Fibroblast of the conjunctiva (primary cell): ENCODE measurements around the gene ALCAM.

ENCODE experiments used
- DNase-seq: peaks from one replicate; pipeline ENCODE4 v3.0.0-alpha.2; 2010; ENCODE audit warnings: low read depth

The ALCAM gene

DNA sequence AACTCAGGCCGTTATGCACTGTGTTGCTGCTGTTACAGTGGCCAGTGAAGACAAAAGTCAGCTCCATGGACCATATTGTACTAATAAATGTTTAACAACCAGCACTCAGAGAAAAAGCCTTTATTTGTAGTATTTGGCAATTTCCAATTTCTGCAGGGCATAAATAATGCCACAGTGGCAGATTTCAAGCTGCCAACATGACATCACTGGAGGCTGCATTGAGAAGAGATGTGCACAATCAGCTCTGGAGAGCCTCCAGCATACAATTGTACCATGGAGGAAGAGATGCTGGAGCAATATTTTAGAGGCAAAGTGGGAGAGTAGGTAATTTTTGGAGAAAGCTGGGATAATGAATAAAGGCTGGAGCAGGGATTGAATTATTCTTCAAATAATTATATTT is 9.7 kb upstream of the ALCAM start:
- DNase-seq, result no peak

DNA sequence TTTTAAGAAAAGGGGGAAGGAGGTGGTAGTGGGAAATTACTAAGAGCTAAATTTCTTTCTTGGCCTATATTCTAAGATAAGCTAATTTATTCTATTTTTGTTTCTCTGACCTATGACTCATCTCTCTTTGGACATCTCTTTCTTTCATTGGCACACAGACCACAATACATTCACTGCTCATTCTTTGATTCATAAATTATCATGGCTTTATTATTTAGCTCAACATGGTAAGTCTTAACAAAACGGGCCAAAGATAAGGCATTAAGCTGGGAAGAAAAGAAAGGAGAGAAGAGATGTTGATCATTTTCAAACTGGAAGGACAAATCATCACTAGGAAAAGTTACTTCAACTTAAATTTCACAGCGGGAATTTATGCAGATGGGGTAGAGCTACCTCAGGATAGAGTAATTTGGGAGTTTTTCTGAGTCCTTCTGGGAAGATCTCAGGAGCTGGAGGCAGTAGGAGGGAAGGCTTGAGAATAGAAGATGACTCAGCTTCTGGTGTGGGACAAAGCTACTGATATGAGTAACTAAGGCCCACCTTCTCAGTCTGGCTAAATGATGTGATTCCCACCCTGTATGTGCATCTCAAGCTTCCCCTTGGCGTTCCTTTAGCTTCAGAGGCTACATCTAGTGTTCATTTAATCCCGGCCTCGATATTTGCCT is 7.5 kb upstream of the ALCAM start:
- DNase-seq, result no peak

DNA sequence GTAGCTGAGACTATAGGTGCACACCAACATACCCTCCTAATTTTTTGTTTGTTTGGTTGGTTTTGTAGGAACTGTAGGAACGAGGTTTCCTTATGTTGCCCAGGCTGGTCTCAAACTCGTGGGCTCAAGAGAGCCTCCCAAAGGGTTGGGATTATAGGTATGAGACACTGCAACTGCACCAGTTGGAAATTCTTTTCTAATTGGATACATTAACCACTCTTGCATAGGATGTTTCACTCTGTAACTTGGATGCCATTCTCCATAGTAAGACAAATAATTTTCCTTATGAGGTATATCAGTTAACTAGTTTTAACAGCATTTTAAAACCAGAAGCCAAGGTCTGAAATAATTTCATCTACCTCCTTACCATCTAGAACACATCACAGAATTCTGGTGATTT is 6.7 kb upstream of the ALCAM start:
- no peak for DNase-seq

- no peak for DNase-seq
Observed at GRCh38 chr3:105362021-105362665, 4.6 kb upstream of the ALCAM start.

DNA sequence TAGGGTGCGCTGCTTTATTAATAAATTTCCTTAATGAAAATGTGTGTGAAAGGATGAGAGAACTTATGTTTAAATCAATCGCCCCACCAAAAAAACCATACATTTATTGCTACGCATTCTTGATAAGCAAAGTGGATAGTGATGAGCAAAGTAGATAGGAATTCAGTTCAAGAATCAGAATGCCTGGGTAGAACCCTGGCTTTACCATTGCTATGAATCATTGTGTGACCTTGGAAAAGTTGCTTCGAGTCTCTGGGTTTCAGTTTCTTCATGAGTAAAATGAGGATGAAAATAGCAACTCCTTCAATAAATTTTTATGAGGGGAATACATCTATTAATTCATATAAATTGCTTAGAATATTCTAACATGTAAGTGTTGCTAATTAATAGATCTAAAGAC is 2.6 kb upstream of the ALCAM start:
- DNase-seq, result no peak

- DNase-seq, result no peak
Observed at GRCh38 chr3:105365081-105365390, 1.7 kb upstream of the ALCAM start.

DNA sequence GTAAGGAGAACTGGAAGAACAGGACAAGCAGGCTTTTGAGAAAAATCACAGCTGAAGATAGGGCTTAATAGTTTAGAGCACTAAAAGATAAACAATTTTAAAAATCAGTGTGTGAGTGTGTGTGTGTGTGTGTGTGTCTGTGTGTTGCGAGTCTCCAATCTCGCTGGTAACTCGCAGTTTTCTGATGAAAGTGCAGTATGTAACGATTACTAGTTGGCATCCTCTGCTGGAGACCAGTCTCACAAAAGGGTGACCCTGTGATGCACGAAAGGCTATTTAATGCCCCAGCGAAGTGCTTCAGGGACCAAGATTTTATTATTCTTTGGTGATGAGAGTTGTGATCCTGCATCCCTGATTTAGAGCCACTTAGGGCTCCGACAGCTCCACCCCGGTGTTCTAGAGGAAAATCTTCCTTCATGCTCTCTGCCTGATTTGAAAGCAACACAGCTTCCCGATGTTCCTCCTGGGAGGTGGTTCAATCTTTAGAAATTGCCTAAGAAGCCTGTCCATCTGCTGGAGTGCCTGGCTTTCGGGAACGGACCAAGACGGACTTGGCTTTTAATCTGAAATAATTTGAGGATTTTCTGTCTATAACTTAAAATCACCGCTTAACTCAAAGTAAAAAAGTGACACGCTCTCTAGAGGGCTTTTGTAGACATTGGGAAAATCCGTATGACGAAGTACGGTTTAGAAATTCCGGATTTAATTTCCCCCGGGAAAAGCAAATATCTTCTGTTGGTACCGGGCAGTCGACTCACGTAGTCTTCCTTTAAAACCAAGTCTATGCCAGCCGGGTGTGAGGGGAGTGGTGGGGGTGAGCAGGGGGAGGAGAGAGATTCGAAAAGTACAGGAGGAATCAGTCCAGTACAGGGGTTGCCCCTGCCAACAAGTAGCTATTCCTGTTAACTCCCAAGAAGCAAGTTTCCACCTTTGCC is 1.1 kb upstream of the ALCAM start:
- DNase-seq, result peak; percentile 64

- DNase-seq, result no peak
Observed at GRCh38 chr3:105367063-105367405, 325 bp downstream of the ALCAM start.

GRCh38 chr3:105367406-105368213 is 901 bp downstream of the ALCAM start:
- DNase-seq, result no peak

DNA sequence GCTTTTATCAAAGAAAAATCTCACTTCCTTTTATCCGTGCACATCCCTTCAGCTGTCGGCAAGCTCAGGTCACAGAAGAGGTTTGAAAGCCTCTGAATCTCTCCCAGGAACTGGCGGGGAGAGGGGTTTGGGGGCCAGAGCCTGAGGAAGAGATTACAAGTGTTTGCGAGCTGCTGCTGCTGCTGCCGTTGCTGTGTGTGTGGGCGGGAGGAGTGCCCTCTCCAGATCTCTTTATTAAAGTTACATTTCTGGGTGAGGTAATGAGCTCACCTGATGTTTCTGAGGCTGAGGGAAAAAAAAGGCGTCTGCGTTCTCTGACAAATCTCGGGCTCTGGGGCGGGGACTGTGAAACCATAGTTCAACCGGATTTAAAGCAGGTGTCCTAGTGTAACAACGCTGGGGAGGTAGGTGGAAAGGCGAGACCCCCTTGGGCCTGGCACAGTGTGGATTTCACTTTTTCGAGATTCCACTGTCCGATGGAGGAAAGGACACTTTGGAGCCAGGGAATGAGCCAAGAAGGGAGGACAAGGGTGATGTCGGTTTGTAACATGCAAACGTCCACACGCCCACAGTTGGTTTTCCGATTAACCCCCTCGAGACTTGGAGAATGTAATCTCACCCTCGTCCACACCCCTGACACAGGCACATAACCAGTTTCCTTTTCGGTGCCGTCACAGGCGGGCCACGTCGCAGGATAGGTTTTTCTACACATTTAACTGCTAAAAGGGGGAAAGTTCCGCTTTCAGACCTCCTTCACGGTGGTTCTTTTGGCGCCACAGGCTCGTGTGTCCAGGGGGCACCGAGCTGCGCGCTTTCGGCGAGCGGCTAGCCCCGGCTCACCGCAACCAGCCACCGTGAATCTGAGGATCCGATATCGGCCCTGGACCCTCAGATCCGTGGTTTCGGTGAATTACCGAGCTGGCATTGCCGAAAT is 2.1 kb downstream of the ALCAM start:
- DNase-seq, result no peak

GRCh38 chr3:105369500-105370371 is 3.0 kb downstream of the ALCAM start:
- DNase-seq, result no peak

DNA sequence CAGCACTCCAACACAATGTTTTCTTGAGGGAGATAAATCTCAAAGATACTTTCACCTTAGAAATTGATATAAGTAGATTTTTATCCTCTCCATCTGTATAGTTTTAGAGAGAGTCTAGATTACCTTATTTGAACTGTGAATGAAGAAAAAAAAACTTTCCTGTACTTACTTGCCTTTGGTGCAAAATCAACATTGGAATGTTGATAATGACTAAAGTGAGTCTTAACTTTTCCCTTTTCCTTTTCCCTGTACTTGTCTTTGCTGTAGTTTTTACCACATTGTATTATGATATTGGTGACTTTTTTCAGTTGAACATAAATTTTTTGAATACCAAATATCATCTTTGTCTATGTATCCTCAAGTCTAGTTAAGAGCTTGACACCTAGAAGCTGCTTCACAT is 6.7 kb downstream of the ALCAM start:
- DNase-seq, result no peak

DNA sequence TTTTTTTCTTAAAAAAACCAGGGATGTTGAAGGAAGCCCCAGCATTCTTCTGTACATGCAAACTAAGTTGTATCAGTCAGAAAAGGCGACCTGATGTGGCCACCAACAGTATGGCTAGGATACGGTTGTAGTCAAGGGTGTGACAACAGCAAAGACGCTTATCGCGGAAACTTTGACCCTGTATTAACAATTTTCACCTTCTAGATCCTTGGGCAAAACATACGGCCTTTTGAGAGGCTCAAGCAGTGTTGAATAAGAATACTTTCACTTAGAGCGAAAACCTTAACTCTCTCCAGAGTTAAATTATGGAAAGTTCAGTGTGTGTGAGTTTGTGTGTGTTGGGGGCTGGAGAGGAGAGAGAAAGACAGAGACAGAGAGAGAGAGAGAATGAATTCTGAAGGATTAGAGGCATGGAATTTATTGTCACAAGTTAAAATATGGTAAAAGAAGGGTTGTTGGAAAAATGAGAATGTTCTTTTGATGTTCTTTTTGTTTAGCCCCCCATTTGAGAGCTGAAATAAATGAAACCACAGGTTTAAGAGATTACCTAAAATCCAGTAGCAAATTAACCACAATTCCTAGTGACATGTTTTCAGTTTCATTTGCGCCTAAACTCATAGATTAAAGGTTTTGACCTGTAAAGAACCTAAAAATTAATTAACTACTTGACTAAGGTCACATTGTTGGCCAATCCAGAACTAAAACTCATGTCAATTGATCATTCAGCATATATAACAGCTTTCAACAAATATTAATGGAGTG is 9.2 kb downstream of the ALCAM start:
- no peak for DNase-seq

- DNase-seq, result no peak
Observed at GRCh38 chr3:105377716-105378115, 11.0 kb downstream of the ALCAM start.

- no peak for DNase-seq
Observed at GRCh38 chr3:105385179-105385578, 18.5 kb downstream of the ALCAM start.

GRCh38 chr3:105385819-105386508 is 19.3 kb downstream of the ALCAM start:
- no peak for DNase-seq

- DNase-seq, result no peak
Observed at GRCh38 chr3:105387122-105387751, 20.5 kb downstream of the ALCAM start.

GRCh38 chr3:105388176-105388575 is 21.5 kb downstream of the ALCAM start:
- no peak for DNase-seq
